DND-41 (cell line): ENCODE measurements around the gene CDSN.

Experiments used
- EZH2 ChIP-seq: IDR thresholded peaks from 3 replicates; pipeline ENCODE4 v1.6.1; 2012; ENCODE audit warnings: borderline replicate concordance, low read depth, mild to moderate bottlenecking, moderate library complexity, low read length, inconsistent platforms; ENCODE audit not compliant: severe bottlenecking
- TF ChIP-seq, protein P1 (sequence below): IDR thresholded peaks from 2 replicates; pipeline ENCODE4 v1.5.1; 2012; ENCODE audit warnings: borderline replicate concordance, low read length, moderate library complexity, mild to moderate bottlenecking; ENCODE audit not compliant: poor library complexity, severe bottlenecking; ENCODE audit errors: extremely low read depth

DNA sequence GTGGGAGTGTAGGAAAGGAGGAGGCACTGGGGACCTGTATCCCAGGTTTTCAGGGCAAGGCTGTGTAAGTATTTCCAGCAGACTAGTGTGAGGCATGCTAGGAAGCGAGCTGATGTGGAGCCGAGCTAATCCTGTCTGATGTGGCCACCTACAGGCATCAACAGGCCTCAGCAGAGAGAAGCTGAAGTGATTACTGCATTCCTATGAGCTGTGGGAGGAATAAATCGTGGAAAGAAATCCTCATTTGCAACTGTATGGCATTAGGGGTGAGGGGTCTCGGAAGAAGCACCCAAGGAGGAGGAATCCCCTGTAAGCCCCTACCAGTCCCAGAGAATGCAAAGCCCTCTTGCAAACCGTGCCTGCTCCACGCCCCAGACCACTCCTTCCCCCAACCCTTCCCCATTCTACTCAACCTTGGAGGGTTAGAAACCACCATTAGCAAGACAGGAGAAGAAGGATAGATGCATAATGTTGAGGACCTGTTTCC lies 49.5 kb downstream of the CDSN start:
- TF ChIP-seq, protein P1, sequence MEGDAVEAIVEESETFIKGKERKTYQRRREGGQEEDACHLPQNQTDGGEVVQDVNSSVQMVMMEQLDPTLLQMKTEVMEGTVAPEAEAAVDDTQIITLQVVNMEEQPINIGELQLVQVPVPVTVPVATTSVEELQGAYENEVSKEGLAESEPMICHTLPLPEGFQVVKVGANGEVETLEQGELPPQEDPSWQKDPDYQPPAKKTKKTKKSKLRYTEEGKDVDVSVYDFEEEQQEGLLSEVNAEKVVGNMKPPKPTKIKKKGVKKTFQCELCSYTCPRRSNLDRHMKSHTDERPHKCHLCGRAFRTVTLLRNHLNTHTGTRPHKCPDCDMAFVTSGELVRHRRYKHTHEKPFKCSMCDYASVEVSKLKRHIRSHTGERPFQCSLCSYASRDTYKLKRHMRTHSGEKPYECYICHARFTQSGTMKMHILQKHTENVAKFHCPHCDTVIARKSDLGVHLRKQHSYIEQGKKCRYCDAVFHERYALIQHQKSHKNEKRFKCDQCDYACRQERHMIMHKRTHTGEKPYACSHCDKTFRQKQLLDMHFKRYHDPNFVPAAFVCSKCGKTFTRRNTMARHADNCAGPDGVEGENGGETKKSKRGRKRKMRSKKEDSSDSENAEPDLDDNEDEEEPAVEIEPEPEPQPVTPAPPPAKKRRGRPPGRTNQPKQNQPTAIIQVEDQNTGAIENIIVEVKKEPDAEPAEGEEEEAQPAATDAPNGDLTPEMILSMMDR, result peak; percentile 51
- TF ChIP-seq EZH2, result no peak
